WTC11 (cell line): ENCODE results near the gene DUSP5. TPM values are rescaled to one million over a fixed set of nuclear protein-coding genes. Genes with fewer than 3 reads are reported as not detected.

Source experiments
- ATAC-seq: fragments of 200-7000 bp; cut with Tn5 transposase; 2 replicates; pipeline ENCODE4 v1.10.0; 2021; ENCODE audit warnings: mild to moderate bottlenecking, moderate library complexity
- CTCF ChIA-PET: fragments of 300-600 bp; sonication (Branson Sonifier 250); formaldehyde crosslinking; loops from one replicate; lab custom pipeline; 2021; ENCODE audit warnings: antibody characterized with exemption; lab: Charles Lee
- POLR2A ChIA-PET: fragments of 350-600 bp; sonication (Branson Sonifier 250); formaldehyde crosslinking; loops from one replicate; lab custom pipeline; 2021; ENCODE audit warnings: antibody characterized with exemption; lab: Charles Lee
- DNase-seq: peaks from one replicate; pipeline ENCODE4 v3.0.0; 2021; ENCODE audit warnings: low spot score
- H3K27ac Mint-ChIP-seq: 2 replicates; pipeline ENCODE4 v1.8.0; 2021; ENCODE audit warnings: mixed read lengths
- H3K27me3 Mint-ChIP-seq: 2 replicates; pipeline ENCODE4 v1.8.0; 2021; ENCODE audit warnings: low read depth, mild to moderate bottlenecking, moderate library complexity, mixed read lengths
- H3K36me3 Mint-ChIP-seq: 2 replicates; pipeline ENCODE4 v1.8.0; 2021; ENCODE audit warnings: mixed read lengths
- H3K4me1 Mint-ChIP-seq: 2 replicates; pipeline ENCODE4 v1.8.0; 2022; ENCODE audit warnings: mixed read lengths
- H3K4me3 Mint-ChIP-seq: 2 replicates; pipeline ENCODE4 v1.8.0; 2021; ENCODE audit warnings: mild to moderate bottlenecking, moderate library complexity, mixed read lengths
- H3K9me3 Mint-ChIP-seq: 2 replicates; pipeline ENCODE4 v1.8.0; 2021; ENCODE audit warnings: mixed read lengths
- CDX4 ChIP-seq: fragments of 250-450 bp; sonication (Bioruptor Pico); IDR thresholded peaks from 2 replicates; pipeline ENCODE4 v1.9.0; 2021; ENCODE audit warnings: moderate library complexity, mild to moderate bottlenecking, inconsistent platforms, borderline replicate concordance
- CREB1 ChIP-seq: sonication (generic); formaldehyde crosslinking; IDR thresholded peaks from 2 replicates; pipeline ENCODE4 v1.8.0; 2023; ENCODE audit warnings: mild to moderate bottlenecking, missing genetic modification reagents
- FOXP1 ChIP-seq: sonication (generic); formaldehyde crosslinking; IDR thresholded peaks from 2 replicates; pipeline ENCODE4 v1.8.0; 2022; ENCODE audit warnings: missing genetic modification reagents, mild to moderate bottlenecking, moderate library complexity, borderline replicate concordance
- GABPB1 ChIP-seq: sonication (generic); formaldehyde crosslinking; IDR thresholded peaks from 2 replicates; pipeline ENCODE4 v1.8.1; 2023; ENCODE audit warnings: mild to moderate bottlenecking, missing genetic modification reagents
- IRF2 ChIP-seq: sonication (generic); formaldehyde crosslinking; IDR thresholded peaks from 2 replicates; pipeline ENCODE4 v1.8.0; 2022; ENCODE audit warnings: low read depth, missing genetic modification reagents, borderline replicate concordance
- MAX ChIP-seq: sonication (generic); formaldehyde crosslinking; IDR thresholded peaks from 2 replicates; pipeline ENCODE4 v1.8.0; 2022; ENCODE audit warnings: mild to moderate bottlenecking, missing genetic modification reagents
- NR3C1 ChIP-seq: sonication (generic); formaldehyde crosslinking; conservative IDR thresholded peaks from 2 replicates; pipeline ENCODE4 v1.8.1; 2023; ENCODE audit warnings: low read depth, mild to moderate bottlenecking, missing genetic modification reagents
- SMAD4 ChIP-seq: sonication (generic); formaldehyde crosslinking; IDR thresholded peaks from 2 replicates; pipeline ENCODE4 v1.8.0; 2022; ENCODE audit warnings: mild to moderate bottlenecking, missing genetic modification reagents
- SP1 ChIP-seq: sonication (generic); formaldehyde crosslinking; conservative IDR thresholded peaks from 2 replicates; pipeline ENCODE4 v1.8.1; 2022; ENCODE audit warnings: missing genetic modification reagents
- TCF7 ChIP-seq: sonication (generic); formaldehyde crosslinking; IDR thresholded peaks from 2 replicates; pipeline ENCODE4 v1.8.0; 2022; ENCODE audit warnings: mild to moderate bottlenecking, low read depth, missing genetic modification reagents, moderate library complexity
- ZBTB21 ChIP-seq: sonication (generic); formaldehyde crosslinking; IDR thresholded peaks from 2 replicates; pipeline ENCODE4 v1.8.1; 2023; ENCODE audit warnings: mild to moderate bottlenecking, missing genetic modification reagents, borderline replicate concordance
- ZNF138 ChIP-seq: sonication (generic); formaldehyde crosslinking; conservative IDR thresholded peaks from 2 replicates; pipeline ENCODE4 v1.8.1; 2022; ENCODE audit warnings: mild to moderate bottlenecking, moderate library complexity, missing genetic modification reagents
- ZNF219 ChIP-seq: sonication (generic); formaldehyde crosslinking; IDR thresholded peaks from 2 replicates; pipeline ENCODE4 v1.8.0; 2023; ENCODE audit warnings: missing genetic modification reagents, mild to moderate bottlenecking, borderline replicate concordance
- ZNF512 ChIP-seq: sonication (generic); formaldehyde crosslinking; IDR thresholded peaks from 2 replicates; pipeline ENCODE4 v1.8.1; 2022; ENCODE audit warnings: missing genetic modification reagents, borderline replicate concordance
- total RNA-seq: library from RNA; stranded (reverse); gene quantifications from 3 replicates; pipeline ENCODE4 v1.2.3, GENCODE V29; 2021
- TF ChIP-seq, protein P1 (sequence below): sonication (generic); formaldehyde crosslinking; IDR thresholded peaks from 2 replicates; pipeline ENCODE4 v1.8.1; 2022; ENCODE audit warnings: low read depth, mild to moderate bottlenecking, moderate library complexity, missing genetic modification reagents, borderline replicate concordance
- TF ChIP-seq, protein P2 (sequence below): sonication (generic); formaldehyde crosslinking; IDR thresholded peaks from 2 replicates; pipeline ENCODE4 v1.8.1; 2023; ENCODE audit warnings: mild to moderate bottlenecking, moderate library complexity, missing genetic modification reagents
- TF ChIP-seq, protein P3 (sequence below): sonication (generic); formaldehyde crosslinking; IDR thresholded peaks from 2 replicates; pipeline ENCODE4 v1.8.0; 2022; ENCODE audit warnings: missing genetic modification reagents
- TF ChIP-seq, protein P4 (sequence below): sonication (generic); formaldehyde crosslinking; IDR thresholded peaks from 2 replicates; pipeline ENCODE4 v1.8.1; 2023; ENCODE audit warnings: mild to moderate bottlenecking, missing genetic modification reagents, borderline replicate concordance
- TF ChIP-seq, protein P5 (sequence below): sonication (generic); formaldehyde crosslinking; IDR thresholded peaks from 2 replicates; pipeline ENCODE4 v1.8.0; 2023; ENCODE audit warnings: mild to moderate bottlenecking, missing genetic modification reagents

Gene DUSP5
- total RNA-seq, 1 experiment from 2014 or later, result 55.1 TPM

DNA sequence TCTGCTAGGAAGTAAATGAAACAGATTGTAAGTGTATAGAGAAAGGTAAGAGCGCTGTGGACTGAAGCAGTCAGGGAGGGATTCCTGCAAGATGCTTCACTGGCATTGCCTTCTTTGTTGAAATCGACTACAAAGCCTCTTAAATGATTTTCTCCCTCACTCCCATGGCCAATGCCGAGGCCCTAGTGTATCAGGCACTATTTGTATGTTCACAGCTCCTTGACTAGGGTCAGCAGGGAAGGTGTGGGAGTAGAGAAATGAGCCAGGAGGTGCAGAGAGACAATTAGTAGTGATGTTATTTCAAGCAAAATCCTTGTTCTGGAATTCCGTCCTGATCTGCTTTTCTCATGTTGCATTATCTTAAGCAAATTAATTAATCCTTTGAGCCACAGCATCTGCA, 22.9 kb upstream of the DUSP5 start:
- no peak for TF ChIP-seq IRF2 (CRISPR knock-in tag)
- TF ChIP-seq ZNF219 (CRISPR knock-in tag), result no peak
- TF ChIP-seq ZNF512, result no peak
- TF ChIP-seq, protein P1, sequence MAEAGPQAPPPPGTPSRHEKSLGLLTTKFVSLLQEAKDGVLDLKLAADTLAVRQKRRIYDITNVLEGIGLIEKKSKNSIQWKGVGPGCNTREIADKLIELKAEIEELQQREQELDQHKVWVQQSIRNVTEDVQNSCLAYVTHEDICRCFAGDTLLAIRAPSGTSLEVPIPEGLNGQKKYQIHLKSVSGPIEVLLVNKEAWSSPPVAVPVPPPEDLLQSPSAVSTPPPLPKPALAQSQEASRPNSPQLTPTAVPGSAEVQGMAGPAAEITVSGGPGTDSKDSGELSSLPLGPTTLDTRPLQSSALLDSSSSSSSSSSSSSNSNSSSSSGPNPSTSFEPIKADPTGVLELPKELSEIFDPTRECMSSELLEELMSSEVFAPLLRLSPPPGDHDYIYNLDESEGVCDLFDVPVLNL (CRISPR knock-in tag), result no peak
- TF ChIP-seq MAX (CRISPR knock-in tag), result no peak
- TF ChIP-seq ZNF138 (CRISPR knock-in tag), result no peak
- no peak for TF ChIP-seq NR3C1
- TF ChIP-seq, protein P2, sequence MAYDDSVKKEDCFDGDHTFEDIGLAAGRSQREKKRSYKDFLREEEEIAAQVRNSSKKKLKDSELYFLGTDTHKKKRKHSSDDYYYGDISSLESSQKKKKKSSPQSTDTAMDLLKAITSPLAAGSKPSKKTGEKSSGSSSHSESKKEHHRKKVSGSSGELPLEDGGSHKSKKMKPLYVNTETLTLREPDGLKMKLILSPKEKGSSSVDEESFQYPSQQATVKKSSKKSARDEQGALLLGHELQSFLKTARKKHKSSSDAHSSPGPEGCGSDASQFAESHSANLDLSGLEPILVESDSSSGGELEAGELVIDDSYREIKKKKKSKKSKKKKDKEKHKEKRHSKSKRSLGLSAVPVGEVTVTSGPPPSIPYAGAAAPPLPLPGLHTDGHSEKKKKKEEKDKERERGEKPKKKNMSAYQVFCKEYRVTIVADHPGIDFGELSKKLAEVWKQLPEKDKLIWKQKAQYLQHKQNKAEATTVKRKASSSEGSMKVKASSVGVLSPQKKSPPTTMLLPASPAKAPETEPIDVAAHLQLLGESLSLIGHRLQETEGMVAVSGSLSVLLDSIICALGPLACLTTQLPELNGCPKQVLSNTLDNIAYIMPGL (CRISPR knock-in tag), result no peak
- no peak for TF ChIP-seq CREB1 (CRISPR knock-in tag)
- TF ChIP-seq, protein P3, sequence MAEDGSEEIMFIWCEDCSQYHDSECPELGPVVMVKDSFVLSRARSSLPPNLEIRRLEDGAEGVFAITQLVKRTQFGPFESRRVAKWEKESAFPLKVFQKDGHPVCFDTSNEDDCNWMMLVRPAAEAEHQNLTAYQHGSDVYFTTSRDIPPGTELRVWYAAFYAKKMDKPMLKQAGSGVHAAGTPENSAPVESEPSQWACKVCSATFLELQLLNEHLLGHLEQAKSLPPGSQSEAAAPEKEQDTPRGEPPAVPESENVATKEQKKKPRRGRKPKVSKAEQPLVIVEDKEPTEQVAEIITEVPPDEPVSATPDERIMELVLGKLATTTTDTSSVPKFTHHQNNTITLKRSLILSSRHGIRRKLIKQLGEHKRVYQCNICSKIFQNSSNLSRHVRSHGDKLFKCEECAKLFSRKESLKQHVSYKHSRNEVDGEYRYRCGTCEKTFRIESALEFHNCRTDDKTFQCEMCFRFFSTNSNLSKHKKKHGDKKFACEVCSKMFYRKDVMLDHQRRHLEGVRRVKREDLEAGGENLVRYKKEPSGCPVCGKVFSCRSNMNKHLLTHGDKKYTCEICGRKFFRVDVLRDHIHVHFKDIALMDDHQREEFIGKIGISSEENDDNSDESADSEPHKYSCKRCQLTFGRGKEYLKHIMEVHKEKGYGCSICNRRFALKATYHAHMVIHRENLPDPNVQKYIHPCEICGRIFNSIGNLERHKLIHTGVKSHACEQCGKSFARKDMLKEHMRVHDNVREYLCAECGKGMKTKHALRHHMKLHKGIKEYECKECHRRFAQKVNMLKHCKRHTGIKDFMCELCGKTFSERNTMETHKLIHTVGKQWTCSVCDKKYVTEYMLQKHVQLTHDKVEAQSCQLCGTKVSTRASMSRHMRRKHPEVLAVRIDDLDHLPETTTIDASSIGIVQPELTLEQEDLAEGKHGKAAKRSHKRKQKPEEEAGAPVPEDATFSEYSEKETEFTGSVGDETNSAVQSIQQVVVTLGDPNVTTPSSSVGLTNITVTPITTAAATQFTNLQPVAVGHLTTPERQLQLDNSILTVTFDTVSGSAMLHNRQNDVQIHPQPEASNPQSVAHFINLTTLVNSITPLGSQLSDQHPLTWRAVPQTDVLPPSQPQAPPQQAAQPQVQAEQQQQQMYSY (CRISPR knock-in tag), result no peak
- TF ChIP-seq SP1, result no peak
- TF ChIP-seq SMAD4 (CRISPR knock-in tag), result no peak
- TF ChIP-seq GABPB1, result no peak
- TF ChIP-seq ZBTB21 (CRISPR knock-in tag), result no peak
- TF ChIP-seq CDX4 (CRISPR knock-in tag), result no peak
- TF ChIP-seq, protein P4, sequence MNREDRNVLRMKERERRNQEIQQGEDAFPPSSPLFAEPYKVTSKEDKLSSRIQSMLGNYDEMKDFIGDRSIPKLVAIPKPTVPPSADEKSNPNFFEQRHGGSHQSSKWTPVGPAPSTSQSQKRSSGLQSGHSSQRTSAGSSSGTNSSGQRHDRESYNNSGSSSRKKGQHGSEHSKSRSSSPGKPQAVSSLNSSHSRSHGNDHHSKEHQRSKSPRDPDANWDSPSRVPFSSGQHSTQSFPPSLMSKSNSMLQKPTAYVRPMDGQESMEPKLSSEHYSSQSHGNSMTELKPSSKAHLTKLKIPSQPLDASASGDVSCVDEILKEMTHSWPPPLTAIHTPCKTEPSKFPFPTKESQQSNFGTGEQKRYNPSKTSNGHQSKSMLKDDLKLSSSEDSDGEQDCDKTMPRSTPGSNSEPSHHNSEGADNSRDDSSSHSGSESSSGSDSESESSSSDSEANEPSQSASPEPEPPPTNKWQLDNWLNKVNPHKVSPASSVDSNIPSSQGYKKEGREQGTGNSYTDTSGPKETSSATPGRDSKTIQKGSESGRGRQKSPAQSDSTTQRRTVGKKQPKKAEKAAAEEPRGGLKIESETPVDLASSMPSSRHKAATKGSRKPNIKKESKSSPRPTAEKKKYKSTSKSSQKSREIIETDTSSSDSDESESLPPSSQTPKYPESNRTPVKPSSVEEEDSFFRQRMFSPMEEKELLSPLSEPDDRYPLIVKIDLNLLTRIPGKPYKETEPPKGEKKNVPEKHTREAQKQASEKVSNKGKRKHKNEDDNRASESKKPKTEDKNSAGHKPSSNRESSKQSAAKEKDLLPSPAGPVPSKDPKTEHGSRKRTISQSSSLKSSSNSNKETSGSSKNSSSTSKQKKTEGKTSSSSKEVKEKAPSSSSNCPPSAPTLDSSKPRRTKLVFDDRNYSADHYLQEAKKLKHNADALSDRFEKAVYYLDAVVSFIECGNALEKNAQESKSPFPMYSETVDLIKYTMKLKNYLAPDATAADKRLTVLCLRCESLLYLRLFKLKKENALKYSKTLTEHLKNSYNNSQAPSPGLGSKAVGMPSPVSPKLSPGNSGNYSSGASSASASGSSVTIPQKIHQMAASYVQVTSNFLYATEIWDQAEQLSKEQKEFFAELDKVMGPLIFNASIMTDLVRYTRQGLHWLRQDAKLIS (CRISPR knock-in tag), result no peak
- TF ChIP-seq FOXP1 (CRISPR knock-in tag), result no peak
- TF ChIP-seq, protein P5, sequence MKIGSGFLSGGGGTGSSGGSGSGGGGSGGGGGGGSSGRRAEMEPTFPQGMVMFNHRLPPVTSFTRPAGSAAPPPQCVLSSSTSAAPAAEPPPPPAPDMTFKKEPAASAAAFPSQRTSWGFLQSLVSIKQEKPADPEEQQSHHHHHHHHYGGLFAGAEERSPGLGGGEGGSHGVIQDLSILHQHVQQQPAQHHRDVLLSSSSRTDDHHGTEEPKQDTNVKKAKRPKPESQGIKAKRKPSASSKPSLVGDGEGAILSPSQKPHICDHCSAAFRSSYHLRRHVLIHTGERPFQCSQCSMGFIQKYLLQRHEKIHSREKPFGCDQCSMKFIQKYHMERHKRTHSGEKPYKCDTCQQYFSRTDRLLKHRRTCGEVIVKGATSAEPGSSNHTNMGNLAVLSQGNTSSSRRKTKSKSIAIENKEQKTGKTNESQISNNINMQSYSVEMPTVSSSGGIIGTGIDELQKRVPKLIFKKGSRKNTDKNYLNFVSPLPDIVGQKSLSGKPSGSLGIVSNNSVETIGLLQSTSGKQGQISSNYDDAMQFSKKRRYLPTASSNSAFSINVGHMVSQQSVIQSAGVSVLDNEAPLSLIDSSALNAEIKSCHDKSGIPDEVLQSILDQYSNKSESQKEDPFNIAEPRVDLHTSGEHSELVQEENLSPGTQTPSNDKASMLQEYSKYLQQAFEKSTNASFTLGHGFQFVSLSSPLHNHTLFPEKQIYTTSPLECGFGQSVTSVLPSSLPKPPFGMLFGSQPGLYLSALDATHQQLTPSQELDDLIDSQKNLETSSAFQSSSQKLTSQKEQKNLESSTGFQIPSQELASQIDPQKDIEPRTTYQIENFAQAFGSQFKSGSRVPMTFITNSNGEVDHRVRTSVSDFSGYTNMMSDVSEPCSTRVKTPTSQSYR (CRISPR knock-in tag), result no peak
- no peak for TF ChIP-seq TCF7 (CRISPR knock-in tag)
- TF ChIP-seq, all 79 proteins: peak for 0
- Mint-ChIP-seq H3K4me3 (no peak overlapping the region), H3K4me1 (peaks cover 23% of the 10 kb centered on the region), H3K36me3 (peaks cover 6% of the 10 kb centered on the region), H3K9me3 (peaks cover 7% of the 10 kb centered on the region), H3K27me3 (peaks cover 7% of the 10 kb centered on the region), H3K27ac (no peak overlapping the region)
- ChIA-PET POLR2A (interaction anchor here (1.0 kb wide), 1 partner anchor 72 kb away, joined by 3 read pairs; no protein-coding TSS in a partner anchor), CTCF (interaction anchor here (0.9 kb wide), 1 partner anchor 121 kb away, joined by 3 read pairs; no protein-coding TSS in a partner anchor)
- DNase-seq (no peak), ATAC-seq (no peak)
